Muscle of back (tissue), 11 donors: Measurements from ENCODE around the gene ESPN. TPM values are rescaled to one million over a fixed set of nuclear protein-coding genes. Genes with fewer than 3 reads are reported as not detected.
A peak's percentile ranks its signal among the peaks of the same experiment; 100 is the strongest.

Experiments used
- DNase-seq, 3 donors: peaks; one replicate each; pipeline versions ENCODE4 v3.0.0 to v3.0.0-alpha.2; 2013
- polyA plus RNA-seq, 10 donors: library from polyadenylated mRNA; unstranded; fragments of 120-200 nt; gene quantifications; one replicate each; pipeline ENCODE4 v1.2.1, GENCODE V29; 2013; ENCODE audit not compliant: insufficient read length in 10 of 10

Gene ESPN
- polyA plus RNA-seq, 10 donors: 0.35 to 5.0 (median 1.3) TPM

DNA sequence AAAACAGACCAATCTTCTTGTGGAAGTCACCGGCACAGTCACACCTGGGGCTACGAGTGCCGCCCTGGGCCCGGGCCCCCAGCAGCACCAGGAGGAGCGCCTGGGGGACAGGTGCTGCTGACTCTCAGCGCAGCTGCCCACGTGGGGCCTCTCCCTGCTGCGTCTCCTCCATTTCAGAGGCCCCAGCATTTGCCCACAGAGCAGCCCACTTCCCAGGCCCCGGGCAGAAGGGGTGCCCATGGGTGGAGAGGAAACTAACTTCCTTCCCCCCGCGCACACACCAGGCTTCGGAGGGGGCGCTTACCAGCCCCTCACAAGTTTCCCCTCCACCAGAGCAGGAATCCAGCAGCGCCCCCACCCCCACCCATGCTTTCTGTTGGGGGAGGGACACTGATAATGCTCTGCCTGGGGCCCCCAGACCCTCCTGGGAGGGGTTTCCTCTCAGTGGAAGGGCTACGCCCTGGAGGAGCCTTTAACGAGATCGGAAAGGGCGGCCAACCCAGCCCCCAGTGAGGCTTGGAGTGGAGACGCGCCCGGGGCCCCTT, 41.0 kb downstream of the ESPN start:
- no peak for DNase-seq

- no peak for DNase-seq
These were observed 41.4 kb downstream of the ESPN start, which contains the start of gene TNFRSF25 for GRCh38 chr1:6466023-6466422. TSS of gene TNFRSF25 (minus strand) at chr1:6466173. CDS start at chr1:6466107, 66 bp downstream.

GRCh38 chr1:6466751-6467150, 42.2 kb downstream of the ESPN start:
- no peak for DNase-seq

DNA sequence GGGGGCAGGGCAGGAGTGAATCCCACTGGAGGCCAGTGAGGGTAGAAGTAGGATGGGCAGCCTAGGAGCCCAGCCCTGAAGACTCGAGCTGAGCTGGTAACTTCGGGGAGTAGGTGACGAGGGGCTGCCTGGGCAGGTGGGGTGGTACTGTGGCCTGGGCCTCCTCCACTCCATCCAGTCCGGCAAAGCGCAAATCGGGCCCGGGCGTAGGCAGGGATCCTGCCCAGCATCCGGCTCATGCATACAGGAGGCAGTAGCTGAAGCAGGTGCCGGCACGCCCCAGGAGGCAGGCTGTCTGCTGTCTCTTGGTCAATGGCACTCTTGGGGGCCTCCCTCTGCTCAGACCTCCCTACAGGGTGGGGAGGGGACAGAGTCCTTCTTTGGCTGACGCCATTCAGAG, 42.6 kb downstream of the ESPN start:
- DNase-seq: no peak

- DNase-seq: no peak
These were observed 43.4 kb downstream of the ESPN start for GRCh38 chr1:6467744-6468688.

- no peak for DNase-seq
These were observed 44.3 kb downstream of the ESPN start for GRCh38 chr1:6468729-6469461.

DNA sequence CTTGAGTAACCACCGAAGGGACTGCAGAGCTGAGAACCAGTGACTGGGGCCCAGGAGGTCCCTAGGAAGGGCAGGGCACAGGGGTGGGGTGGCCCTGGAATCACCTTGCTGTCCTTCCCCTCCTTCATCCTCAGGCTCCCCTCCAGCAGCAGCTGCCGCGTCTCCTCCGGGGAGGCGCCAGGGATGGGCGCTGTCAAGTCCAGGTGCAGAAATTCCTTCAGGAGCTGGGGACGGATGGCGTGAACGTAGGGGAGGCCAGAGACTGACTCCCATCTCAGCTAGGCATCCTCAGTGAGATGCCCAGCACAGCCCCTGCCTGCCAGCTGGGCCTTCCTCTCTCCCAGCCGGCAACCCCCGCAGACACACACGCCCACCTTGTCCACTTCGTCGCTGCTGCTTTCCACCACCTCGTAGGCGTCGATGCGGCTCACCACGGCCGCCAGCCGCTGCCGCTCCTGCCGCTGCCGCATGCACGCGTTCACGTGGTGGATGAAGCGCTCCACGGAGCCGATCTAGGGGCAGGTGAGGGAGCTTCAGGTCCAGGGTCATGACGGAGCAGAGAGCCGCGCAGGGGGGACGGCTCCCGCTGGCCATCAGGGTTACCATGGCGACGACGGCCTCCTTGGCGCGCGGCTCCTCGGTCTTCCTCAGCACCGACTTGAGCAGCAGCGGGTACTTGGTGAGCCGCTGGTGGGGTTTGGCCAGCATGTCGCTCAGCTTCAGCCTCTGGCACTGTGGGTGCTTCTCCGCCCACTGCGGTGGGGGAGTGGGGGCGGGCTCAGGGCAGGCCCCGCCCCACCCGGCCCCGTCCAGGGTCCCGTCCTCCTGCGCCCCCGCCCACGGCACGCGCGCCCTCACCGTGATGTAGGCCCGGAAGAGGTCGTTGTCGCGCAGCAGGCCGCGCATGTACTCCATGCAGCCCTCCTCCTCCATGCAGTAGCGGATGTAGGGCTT, 45.8 kb downstream of the ESPN start:
- no peak for DNase-seq

GRCh38 chr1:6471086-6471969, 46.8 kb downstream of the ESPN start:
- DNase-seq: no peak

DNA sequence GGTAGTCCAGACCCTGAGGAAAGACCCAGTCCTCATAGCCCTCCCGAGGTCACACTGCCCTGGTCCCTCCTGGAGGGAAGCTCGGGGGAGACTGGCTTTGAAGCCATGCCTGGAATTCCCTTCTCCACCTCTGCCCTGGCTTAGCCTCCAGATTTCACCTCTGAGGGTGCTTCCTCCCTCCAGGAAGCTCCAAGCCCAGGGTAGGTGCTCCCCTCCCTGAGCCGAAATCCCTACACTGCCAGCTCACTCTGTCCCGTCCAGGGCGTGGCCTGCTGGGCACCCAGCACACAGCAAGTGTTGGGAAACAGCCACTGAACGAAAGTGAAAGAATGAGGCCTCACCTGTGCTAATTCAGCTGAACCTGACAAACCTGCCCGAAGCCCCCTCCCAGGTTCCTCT, 47.4 kb downstream of the ESPN start:
- no peak for DNase-seq

GRCh38 chr1:6472391-6472790, 47.8 kb downstream of the ESPN start:
- no peak for DNase-seq

GRCh38 chr1:6473156-6473555, 48.6 kb downstream of the ESPN start:
- no peak for DNase-seq

DNA sequence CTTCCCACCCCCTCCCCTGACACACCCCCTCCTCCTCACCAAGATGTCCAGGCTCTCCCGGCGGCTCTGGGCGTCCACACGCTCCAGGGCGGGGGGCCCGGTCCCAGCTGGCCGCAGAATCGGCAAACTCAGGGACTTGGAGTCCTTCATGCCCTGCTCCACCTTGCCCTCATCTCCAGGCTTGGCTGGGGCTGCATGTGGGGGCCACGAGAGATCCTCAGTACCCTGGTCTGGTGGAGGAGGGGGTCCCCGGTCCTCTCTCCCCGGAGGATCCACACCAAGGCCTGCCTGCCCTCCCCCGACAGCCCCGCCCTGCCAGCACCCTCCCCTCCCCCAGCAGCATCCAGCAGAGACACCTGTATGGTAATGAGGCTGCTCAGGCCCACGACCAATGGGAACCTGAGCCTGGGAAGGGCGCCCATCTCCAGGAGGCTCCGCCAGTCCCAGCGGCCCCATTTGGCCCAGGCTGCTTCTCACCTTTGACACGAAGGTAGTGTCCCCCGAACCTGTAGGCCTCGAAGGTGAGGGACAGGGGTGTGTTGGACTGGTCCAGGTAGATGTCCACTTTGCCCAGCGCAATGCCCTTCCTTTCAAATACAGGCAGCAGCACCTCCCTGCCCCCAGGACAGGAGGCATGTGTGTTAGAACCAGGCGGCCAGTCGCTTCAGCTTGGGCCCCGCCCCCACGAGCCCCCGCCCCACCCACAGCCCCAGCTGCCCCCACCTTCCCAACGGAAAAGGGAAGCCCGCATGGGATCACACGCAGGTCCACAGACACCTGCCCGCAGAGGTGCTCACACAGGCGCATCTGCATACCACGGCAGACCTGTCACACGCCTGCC, 49.6 kb downstream of the ESPN start:
- DNase-seq: no peak

- no peak for DNase-seq
These were observed 50.3 kb downstream of the ESPN start for GRCh38 chr1:6474815-6475282.

DNA sequence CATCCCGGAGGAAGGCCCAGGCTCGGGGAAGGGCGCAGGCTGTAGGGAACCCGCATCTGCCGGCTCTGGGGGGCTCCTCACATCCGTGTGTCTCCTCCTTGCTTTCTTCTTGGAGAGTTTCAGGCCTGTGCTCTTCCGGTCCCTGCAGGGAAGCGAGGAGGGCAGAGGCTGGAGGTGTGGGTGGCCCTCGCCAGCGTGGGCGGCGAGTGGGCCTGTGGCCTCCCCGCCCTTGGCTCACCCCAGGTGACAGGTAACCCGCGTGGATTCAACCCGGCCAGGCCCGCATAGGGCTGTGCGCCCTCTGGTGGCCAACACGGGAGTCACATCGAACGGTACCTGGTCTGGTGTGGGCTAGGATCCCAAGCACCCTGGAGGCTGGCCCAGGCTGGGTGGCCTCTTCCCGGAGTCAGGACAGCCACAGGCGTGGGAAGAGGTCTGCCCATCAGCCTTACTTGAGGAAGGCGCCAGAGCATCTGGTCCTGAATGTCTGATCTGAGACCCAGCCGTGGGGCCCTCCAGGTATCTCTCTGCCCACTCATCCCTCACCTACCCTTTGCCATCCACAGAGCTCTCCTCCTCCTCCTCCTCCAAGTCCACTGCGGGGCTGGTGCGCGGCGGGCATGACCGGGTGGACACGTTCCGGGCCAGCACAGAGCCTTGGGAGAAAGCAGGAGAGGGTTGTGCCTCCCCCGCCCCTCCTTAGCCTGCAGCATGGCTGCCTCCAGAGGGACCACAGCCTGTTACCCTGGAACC, 51.0 kb downstream of the ESPN start:
- peak in 1 of 3 donors; percentile 44 for DNase-seq

- DNase-seq: no peak
These were observed 51.9 kb downstream of the ESPN start for GRCh38 chr1:6476483-6476882.

GRCh38 chr1:6477039-6477820, 52.7 kb downstream of the ESPN start:
- no peak for DNase-seq

DNA sequence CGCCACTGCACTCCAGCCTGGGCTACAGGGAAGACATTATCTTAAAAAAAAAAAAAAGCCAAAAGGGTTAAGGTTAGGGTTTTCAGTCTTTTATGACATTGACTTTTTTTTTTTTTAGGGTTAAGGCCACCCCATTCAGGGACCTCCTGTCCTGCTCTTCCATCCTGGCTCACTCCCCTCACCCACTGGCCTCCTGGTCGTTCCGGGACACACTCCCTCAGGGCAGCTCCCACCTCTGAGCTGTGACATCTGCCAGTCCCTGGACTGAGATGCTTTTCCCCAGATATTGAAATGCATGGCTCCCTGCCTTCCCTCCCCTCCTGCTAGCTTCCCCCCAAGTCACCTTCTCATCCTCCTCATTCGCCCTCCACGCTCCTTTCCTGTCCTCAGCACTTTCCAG, 57.2 kb downstream of the ESPN start:
- no peak for DNase-seq
